ENCODE results near the gene ERICH3.

ERICH3 gene

GRCh38 chr1:74686928-74687327 is 13.3 kb upstream of the ERICH3 start:
- Histone ChIP-seq H3K9ac (ENCODE audit: low read length) (no peak overlapping the region), H3K4me3 (ENCODE audit: insufficient read depth, low read length, poor library complexity, severe bottlenecking) (no peak overlapping the region), H3K9me3 (ENCODE audit: insufficient read depth, low read length) (no peaks in the 10 kb centered on the region), H3F3A (ENCODE audit: insufficient read depth) (no peaks in the 10 kb centered on the region), H3K9me2 (replicated peaks; ENCODE audit: insufficient read depth, low read length) (no peaks in the 10 kb centered on the region), H2AFZ (ENCODE audit: low read depth, low read length, severe bottlenecking) (no peak overlapping the region), H3K36me3 (ENCODE audit: low read length) (no peaks in the 10 kb centered on the region), H3K79me2 (ENCODE audit: insufficient read depth, low read length) (no peaks in the 10 kb centered on the region), H4K20me1 (ENCODE audit: low read depth, low read length) (no peaks in the 10 kb centered on the region), H3K4me2 (ENCODE audit: low read depth, low read length, poor library complexity, severe bottlenecking) (no peak overlapping the region), H3K27me3 (ENCODE audit: low read length) (no peaks in the 10 kb centered on the region), H3K27ac (ENCODE audit: low read depth, low read length) (no peak overlapping the region)
- TF ChIP-seq CTCF (IDR thresholded peaks at IDR 0.05; ENCODE audit: insufficient read depth, low read length, poor library complexity, severe bottlenecking) (no peak), EZH2phosphoT487 (conservative IDR thresholded peaks at IDR 0.05; ENCODE audit: low read length) (no peak)

GRCh38 chr1:74684301-74684700 is 10.7 kb upstream of the ERICH3 start:
- no peak overlapping the region for H2AFZ ChIP-seq (ENCODE audit: low read depth, low read length, severe bottlenecking)
- TF ChIP-seq CTCF (IDR thresholded peaks at IDR 0.05; ENCODE audit: insufficient read depth, low read length, poor library complexity, severe bottlenecking): no peak
- H3K27me3 ChIP-seq (ENCODE audit: low read length): no peaks in the 10 kb centered on the region
- no peak overlapping the region for H3K4me2 ChIP-seq (ENCODE audit: low read depth, low read length, poor library complexity, severe bottlenecking)
- no peak overlapping the region for H3K9ac ChIP-seq (ENCODE audit: low read length)
- H3K36me3 ChIP-seq (ENCODE audit: low read length): no peaks in the 10 kb centered on the region
- no peaks in the 10 kb centered on the region for H3K9me2 ChIP-seq (replicated peaks; ENCODE audit: insufficient read depth, low read length)
- no peaks in the 10 kb centered on the region for H3K79me2 ChIP-seq (ENCODE audit: insufficient read depth, low read length)
- no peaks in the 10 kb centered on the region for H3K9me3 ChIP-seq (ENCODE audit: insufficient read depth, low read length)
- H3K27ac ChIP-seq (ENCODE audit: low read depth, low read length): no peak overlapping the region
- H4K20me1 ChIP-seq (ENCODE audit: low read depth, low read length): no peaks in the 10 kb centered on the region
- H3K4me3 ChIP-seq (ENCODE audit: insufficient read depth, low read length, poor library complexity, severe bottlenecking): no peak overlapping the region
- no peaks in the 10 kb centered on the region for H3F3A ChIP-seq (ENCODE audit: insufficient read depth)

- no peaks in the 10 kb centered on the region for H3K36me3 ChIP-seq (ENCODE audit: low read length)
- H3K9me3 ChIP-seq (ENCODE audit: insufficient read depth, low read length): no peaks in the 10 kb centered on the region
- H3F3A ChIP-seq (ENCODE audit: insufficient read depth): no peaks in the 10 kb centered on the region
- TF ChIP-seq EZH2phosphoT487 (conservative IDR thresholded peaks at IDR 0.05; ENCODE audit: low read length) (no peak), CTCF (IDR thresholded peaks at IDR 0.05; ENCODE audit: insufficient read depth, low read length, poor library complexity, severe bottlenecking) (no peak)
- no peak overlapping the region for H3K4me3 ChIP-seq (ENCODE audit: insufficient read depth, low read length, poor library complexity, severe bottlenecking)
- H3K9me2 ChIP-seq (replicated peaks; ENCODE audit: insufficient read depth, low read length): no peaks in the 10 kb centered on the region
- no peaks in the 10 kb centered on the region for H3K27me3 ChIP-seq (ENCODE audit: low read length)
- H3K9ac ChIP-seq (ENCODE audit: low read length): no peak overlapping the region
- no peak overlapping the region for H3K4me2 ChIP-seq (ENCODE audit: low read depth, low read length, poor library complexity, severe bottlenecking)
- no peaks in the 10 kb centered on the region for H3K79me2 ChIP-seq (ENCODE audit: insufficient read depth, low read length)
- H3K27ac ChIP-seq (ENCODE audit: low read depth, low read length): no peak overlapping the region
- no peak overlapping the region for H2AFZ ChIP-seq (ENCODE audit: low read depth, low read length, severe bottlenecking)
- no peaks in the 10 kb centered on the region for H4K20me1 ChIP-seq (ENCODE audit: low read depth, low read length)
Measured at GRCh38 chr1:74683656-74684055, 10.1 kb upstream of the ERICH3 start.

- no peaks in the 10 kb centered on the region for H3K9me2 ChIP-seq (replicated peaks; ENCODE audit: insufficient read depth, low read length)
- no peaks in the 10 kb centered on the region for H3K79me2 ChIP-seq (ENCODE audit: insufficient read depth, low read length)
- H4K20me1 ChIP-seq (ENCODE audit: low read depth, low read length): no peaks in the 10 kb centered on the region
- H3K27ac ChIP-seq (ENCODE audit: low read depth, low read length): no peak overlapping the region
- no peak overlapping the region for H3K9ac ChIP-seq (ENCODE audit: low read length)
- no peaks in the 10 kb centered on the region for H3K27me3 ChIP-seq (ENCODE audit: low read length)
- no peaks in the 10 kb centered on the region for H3K36me3 ChIP-seq (ENCODE audit: low read length)
- no peak overlapping the region for H3K4me3 ChIP-seq (ENCODE audit: insufficient read depth, low read length, poor library complexity, severe bottlenecking)
- H3F3A ChIP-seq (ENCODE audit: insufficient read depth): no peaks in the 10 kb centered on the region
- no peak overlapping the region for H3K4me2 ChIP-seq (ENCODE audit: low read depth, low read length, poor library complexity, severe bottlenecking)
- TF ChIP-seq CTCF (IDR thresholded peaks at IDR 0.05; ENCODE audit: insufficient read depth, low read length, poor library complexity, severe bottlenecking): no peak
- H2AFZ ChIP-seq (ENCODE audit: low read depth, low read length, severe bottlenecking): no peak overlapping the region
- H3K9me3 ChIP-seq (ENCODE audit: insufficient read depth, low read length): no peaks in the 10 kb centered on the region
Measured at GRCh38 chr1:74681851-74682250, 8.3 kb upstream of the ERICH3 start.

Measured in SU-DHL-6 (cell line).